Progenitor cell of endocrine pancreas (in vitro differentiated cells): ENCODE results near the gene RIC1. TPM values are rescaled to one million over a fixed set of nuclear protein-coding genes. Genes with fewer than 3 reads are reported as not detected.

Experiments used
- DNase-seq: peaks from one replicate; pipeline ENCODE4 v3.0.0; 2021; ENCODE audit warnings: low spot score; ENCODE audit not compliant: unreplicated experiment
- H3K27ac Mint-ChIP-seq: 2 replicates; pipeline ENCODE4 v1.8.0; 2021; ENCODE audit warnings: mild to moderate bottlenecking, moderate library complexity, mixed read lengths
- H3K27me3 Mint-ChIP-seq: 2 replicates; pipeline ENCODE4 v1.8.0; 2021; ENCODE audit warnings: mixed read lengths
- H3K36me3 Mint-ChIP-seq: 2 replicates; pipeline ENCODE4 v1.8.0; 2022; ENCODE audit warnings: mixed read lengths; ENCODE audit not compliant: insufficient read depth
- H3K4me1 Mint-ChIP-seq: 2 replicates; pipeline ENCODE4 v1.8.0; 2021; ENCODE audit warnings: low read depth, mixed read lengths
- H3K4me3 Mint-ChIP-seq: 2 replicates; pipeline ENCODE4 v1.8.0; 2021; ENCODE audit warnings: low read depth, mild to moderate bottlenecking, moderate library complexity, mixed read lengths
- H3K9me3 Mint-ChIP-seq: 2 replicates; pipeline ENCODE4 v1.8.0; 2021; ENCODE audit warnings: low read depth, mixed read lengths
- CTCF ChIP-seq: fragments of 200-600 bp; sonication (generic); IDR thresholded peaks from one replicate; pipeline ENCODE4 v1.5.0; 2021; ENCODE audit warnings: antibody characterized with exemption, mild to moderate bottlenecking; ENCODE audit not compliant: unreplicated experiment
- total RNA-seq: library from RNA; stranded (reverse); gene quantifications from 2 replicates; pipeline ENCODE4 v1.2.1, GENCODE V29; 2021

Gene RIC1
- total RNA-seq, 1 donor from 2014 or later = 24.2 TPM

- no peak for DNase-seq
- H3K27ac Mint-ChIP-seq = no peak overlapping the region
- no peaks in the 10 kb centered on the region for H3K27me3 Mint-ChIP-seq
- H3K4me1 Mint-ChIP-seq = peaks cover 5% of the 10 kb centered on the region
- TF ChIP-seq CTCF = no peak
- H3K36me3 Mint-ChIP-seq = peaks cover 2% of the 10 kb centered on the region
- H3K4me3 Mint-ChIP-seq = no peak overlapping the region
- peaks cover 4% of the 10 kb centered on the region for H3K9me3 Mint-ChIP-seq
These were observed 20.3 kb upstream of the RIC1 start for GRCh38 chr9:5608298-5609225.

- no peaks in the 10 kb centered on the region for H3K27me3 Mint-ChIP-seq
- no peak overlapping the region for H3K27ac Mint-ChIP-seq
- no peak for TF ChIP-seq CTCF
- peaks cover 4% of the 10 kb centered on the region for H3K9me3 Mint-ChIP-seq
- peaks cover 5% of the 10 kb centered on the region for H3K4me1 Mint-ChIP-seq
- no peak for DNase-seq
- no peak overlapping the region for H3K4me3 Mint-ChIP-seq
- peaks cover 2% of the 10 kb centered on the region for H3K36me3 Mint-ChIP-seq
These were observed 19.7 kb upstream of the RIC1 start for GRCh38 chr9:5609226-5609596.

GRCh38 chr9:5610491-5610890 is 18.4 kb upstream of the RIC1 start:
- no peak overlapping the region for H3K27ac Mint-ChIP-seq
- no peak overlapping the region for H3K4me3 Mint-ChIP-seq
- H3K4me1 Mint-ChIP-seq = peaks cover 4% of the 10 kb centered on the region
- TF ChIP-seq CTCF = no peak
- peaks cover 4% of the 10 kb centered on the region for H3K9me3 Mint-ChIP-seq
- DNase-seq = no peak
- H3K27me3 Mint-ChIP-seq = no peaks in the 10 kb centered on the region
- peaks cover 2% of the 10 kb centered on the region for H3K36me3 Mint-ChIP-seq

GRCh38 chr9:5611321-5612184 is 17.4 kb upstream of the RIC1 start:
- Mint-ChIP-seq H3K4me3 (no peak overlapping the region), H3K27ac (no peak overlapping the region), H3K27me3 (no peaks in the 10 kb centered on the region), H3K36me3 (peaks cover 2% of the 10 kb centered on the region), H3K4me1 (peaks cover 4% of the 10 kb centered on the region), H3K9me3 (peaks cover 3% of the 10 kb centered on the region)
- TF ChIP-seq CTCF = no peak
- no peak for DNase-seq

- no peak for DNase-seq
- Mint-ChIP-seq H3K4me3 (no peak overlapping the region), H3K9me3 (no peaks in the 10 kb centered on the region), H3K27me3 (no peaks in the 10 kb centered on the region), H3K27ac (no peak overlapping the region), H3K36me3 (no peaks in the 10 kb centered on the region), H3K4me1 (peaks cover 4% of the 10 kb centered on the region)
- TF ChIP-seq CTCF = no peak
These were observed 16.7 kb upstream of the RIC1 start for GRCh38 chr9:5612185-5612530.
